DMS79 (cell line): ENCODE measurements around the gene GNAS-AS1.

Experiments
- DNase-seq: peaks from one replicate; lab custom pipeline; 2025; lab: John Stamatoyannopoulos, UW

The GNAS-AS1 gene

DNA sequence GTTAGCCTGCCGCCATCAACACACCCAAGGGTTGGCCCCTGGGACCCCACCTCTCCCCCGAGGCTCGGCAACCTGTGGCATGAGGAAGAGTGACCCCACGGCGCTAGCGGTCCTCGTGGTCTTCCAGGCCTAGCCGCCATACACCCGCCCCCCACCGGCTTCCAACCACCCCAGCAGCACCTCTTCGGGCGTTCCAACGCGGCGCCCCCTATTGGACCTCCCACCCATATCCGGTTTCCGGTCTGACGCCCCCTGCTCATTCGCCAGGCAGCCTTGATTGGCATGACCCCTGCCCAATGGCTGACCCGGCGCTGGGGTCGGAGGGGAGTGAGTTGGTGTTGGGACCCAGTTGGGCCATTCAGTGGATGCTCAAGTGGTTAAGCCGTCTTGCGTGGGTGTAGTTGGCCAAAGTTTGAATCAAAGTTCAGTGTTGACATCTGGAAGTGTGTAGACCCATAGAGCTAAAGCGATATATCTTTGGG, at the start of gene GNAS-AS1:
GNAS-AS1 (minus strand) TSS at position 210 of the 482 bp plus-strand sequence.
- no peak for DNase-seq

DNA sequence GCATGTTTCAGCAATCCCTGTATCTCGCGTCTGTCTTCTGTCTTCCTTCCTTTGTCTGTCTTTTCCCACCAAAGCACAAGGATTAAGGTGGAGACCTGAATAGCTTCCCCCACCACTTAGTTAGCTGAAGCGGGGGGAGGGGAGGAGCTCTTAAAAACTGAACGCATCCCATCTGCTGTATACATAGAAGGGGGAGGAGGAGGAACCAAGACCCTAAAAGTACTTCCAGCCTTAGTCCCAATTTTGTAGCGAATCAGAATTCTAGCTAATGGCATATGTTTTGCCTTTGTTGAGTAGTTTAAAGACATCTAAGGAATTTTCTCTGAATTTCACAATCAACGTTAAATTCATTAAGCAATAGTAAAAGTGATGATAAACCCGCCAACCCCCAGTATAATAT, 49.7 kb upstream of the GNAS-AS1 start:
- DNase-seq: no peak

DNA sequence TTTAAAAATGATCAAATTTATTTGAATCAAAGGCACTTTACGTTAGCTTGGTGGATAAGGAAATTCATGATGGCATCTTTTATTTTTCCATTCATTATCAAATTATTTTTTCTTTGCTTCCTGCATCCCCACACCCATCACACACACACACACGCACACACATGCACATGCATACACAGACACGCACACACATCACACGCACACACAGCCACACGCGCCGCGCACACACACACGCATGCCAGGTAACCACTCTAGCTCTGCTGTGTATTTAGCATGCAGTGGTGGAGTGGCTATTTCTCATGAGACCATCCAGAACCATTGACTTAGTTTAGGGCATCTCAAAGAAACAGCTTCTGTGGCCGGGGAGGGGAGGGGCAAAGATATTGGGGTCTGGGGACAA, 48.8 kb upstream of the GNAS-AS1 start:
- no peak for DNase-seq

DNA sequence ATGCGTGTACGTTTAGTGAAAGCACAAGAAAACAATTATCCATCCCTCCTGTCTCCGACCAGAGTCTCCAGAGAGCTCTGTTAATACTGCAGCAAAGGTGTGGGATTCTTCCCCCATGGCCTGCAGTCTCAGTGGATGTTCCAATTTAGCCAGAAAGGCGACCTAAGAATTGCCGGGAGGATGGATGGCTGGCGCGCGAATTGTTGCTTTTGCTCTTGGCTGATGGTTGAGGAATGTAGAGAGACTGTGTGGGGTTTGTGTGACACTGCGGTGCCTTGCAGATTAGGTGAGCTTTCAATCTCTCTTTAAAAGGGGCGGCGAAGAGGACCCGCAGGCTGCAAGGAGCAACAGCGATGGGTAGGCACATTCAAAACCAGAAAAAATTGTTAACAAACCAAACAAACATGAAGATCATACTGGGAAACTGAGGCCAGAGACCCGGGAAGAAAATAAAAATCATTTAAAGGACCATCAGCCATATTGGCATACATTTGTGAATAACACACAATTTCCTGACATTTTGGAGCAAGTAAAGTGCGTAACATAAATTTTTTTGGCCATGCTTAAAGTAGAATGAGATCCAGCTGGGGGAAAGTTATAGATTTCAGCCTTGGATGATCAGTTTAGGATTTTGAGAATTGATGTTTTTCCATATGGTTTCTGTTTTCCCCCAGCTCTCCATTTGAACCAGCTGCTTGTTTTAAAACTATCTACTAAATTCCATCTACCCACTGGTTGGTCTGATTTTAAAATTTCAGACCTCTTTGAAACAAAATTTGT, 48.1 kb upstream of the GNAS-AS1 start:
- DNase-seq: no peak

DNA sequence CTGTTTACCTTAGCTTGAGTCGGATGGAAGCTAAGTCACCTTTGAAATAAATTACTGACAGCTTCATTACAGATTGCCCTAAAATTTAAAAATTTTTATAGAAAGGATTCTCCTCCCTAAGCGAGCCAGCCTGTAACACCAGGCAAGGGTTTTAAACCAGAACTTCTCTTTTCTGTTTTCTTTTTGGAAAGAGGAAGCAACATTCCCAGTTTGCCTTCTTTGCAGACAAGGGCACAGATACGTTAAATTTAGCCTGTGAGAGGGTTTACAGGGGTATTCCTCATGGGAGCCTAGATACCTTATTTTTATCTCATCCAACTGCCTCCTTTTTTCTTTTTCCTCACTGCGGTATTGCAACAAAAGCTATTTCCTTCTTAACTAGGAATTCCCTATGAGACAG, 46.8 kb upstream of the GNAS-AS1 start:
- no peak for DNase-seq

DNA sequence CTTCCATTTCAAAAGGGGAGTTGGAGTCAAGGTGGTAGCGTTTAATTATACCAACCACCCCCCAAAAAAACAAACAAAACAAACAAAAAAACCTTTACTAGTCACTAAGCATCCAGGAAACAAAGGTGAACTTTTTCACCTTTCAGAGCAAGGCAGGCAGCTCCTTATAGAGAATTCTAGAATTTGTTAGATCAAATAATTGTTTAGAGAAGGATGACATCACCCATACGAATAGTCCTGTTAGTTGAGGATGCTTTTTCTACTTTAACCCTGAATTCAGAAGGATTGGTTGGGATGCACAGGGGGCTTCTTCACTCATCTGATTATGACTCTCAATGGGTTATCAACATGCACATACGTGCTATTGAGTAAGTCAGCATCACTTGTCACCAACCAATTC, 46.1 kb upstream of the GNAS-AS1 start:
- DNase-seq: no peak

DNA sequence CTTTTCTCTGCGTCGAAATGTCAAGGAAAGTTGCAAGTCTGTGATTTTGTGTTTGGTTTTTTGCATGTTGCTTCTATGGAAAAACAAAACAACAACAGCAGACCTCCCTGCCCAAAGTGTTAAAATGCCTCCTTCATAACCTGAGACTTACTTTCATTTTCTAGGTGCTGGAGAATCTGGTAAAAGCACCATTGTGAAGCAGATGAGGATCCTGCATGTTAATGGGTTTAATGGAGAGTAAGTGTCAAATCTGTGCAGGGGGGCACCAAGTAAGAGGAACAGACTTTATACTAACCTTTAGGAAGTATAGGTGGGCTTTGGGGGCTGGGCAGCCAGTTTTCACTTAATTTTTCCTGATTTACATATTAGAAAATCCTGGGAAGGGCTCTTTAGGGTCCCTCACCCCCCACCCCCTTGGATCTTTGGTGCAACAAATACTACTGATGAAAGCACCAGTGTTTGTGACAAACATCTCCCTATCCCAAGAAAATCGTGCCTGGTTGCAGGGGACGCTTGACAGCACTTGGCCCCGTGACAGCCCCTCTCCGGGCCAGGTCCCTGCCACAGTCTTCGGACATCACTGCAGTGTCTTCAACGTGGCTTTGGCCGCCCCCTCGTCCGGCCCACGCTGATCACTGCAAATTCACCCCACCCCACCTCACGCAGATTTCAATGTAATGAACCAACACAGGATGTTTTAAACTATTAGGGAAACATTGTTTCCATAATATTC, 44.9 kb upstream of the GNAS-AS1 start:
- no peak for DNase-seq

DNA sequence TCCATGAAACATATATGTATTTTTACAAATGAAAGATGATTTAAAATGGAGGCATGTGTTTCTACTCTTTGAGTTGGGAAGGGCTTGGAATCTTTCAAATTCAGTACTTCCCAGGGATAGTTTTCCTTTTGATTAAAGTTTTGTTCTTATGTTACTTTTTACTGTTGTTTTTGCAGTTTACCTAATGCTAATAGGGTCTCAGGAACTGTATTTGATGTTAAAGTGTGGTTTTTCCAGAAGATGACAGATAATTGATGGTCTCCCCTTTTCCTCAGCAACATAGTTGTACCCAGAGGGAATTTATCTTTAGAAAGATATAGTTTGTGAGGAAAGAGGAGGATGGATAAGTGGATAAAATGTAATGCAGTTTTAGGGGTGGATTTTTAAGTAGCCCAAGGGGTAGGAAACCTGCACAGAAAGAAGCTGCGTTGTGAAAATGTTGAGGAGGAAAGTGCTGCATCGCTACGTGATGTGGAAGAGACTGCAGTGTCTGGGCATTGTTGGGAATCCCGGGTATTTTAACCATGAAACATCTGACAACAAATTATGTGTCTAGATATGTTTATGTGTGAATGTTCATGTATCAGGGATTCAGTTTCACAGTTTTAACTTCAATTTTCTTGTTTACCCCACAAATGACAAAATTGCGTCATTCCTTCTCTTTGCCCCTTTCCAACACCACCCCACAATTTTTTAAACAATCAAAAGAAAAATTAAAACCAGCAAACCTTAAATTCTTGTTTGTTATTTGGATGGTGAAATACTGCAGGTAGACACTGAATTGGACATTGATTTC, 44.1 kb upstream of the GNAS-AS1 start:
- DNase-seq: no peak

DNA sequence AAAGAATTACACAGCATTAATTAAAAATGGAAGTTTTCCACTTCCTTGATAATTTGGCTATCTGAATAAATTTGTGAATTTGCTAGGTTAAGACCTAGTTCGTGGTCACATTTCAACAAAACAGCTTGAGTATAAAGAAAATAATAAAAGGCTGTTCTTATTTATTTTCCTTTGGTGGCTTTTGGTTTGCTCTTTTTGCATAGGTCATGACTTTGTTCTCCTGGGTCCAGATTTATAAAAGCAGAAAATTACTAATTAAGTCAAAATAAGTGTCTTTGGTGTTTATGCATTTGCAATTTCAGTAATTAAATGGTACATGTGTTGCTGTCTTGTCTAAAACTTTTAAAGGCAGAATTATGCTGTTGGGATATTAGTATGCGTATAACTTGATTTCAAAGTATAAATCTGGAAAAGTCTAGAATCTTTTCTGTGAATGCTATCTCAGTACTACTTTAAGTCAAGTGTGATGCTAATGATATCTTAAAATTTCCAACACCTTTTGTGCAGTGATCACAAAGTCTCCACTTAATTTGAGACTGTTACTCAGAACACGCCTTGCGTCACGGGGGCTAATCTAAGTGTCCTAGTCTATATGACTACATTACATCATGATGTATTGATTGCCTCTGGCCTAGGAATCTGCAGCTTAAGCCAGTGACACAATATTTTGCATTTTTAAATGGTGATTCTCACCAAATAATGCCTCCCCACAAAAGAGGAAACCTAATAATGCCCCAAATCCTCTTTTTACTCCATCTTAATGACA, 42.8 kb upstream of the GNAS-AS1 start:
- no peak for DNase-seq

DNA sequence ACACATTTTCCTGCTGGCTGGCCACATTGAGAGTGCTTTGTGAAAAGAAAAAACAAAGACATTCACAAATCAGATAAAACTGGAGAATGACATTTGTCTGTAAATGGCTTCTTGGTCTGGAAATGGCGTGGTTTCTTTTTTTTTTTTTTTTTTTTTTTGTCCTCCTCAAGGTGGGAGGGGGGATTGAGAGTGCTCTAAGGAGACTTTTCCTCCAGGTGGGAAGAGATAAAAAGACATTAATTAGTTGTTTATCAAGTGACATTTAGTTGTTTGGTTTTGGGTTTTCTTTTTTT, 42.2 kb upstream of the GNAS-AS1 start:
- DNase-seq: no peak

DNA sequence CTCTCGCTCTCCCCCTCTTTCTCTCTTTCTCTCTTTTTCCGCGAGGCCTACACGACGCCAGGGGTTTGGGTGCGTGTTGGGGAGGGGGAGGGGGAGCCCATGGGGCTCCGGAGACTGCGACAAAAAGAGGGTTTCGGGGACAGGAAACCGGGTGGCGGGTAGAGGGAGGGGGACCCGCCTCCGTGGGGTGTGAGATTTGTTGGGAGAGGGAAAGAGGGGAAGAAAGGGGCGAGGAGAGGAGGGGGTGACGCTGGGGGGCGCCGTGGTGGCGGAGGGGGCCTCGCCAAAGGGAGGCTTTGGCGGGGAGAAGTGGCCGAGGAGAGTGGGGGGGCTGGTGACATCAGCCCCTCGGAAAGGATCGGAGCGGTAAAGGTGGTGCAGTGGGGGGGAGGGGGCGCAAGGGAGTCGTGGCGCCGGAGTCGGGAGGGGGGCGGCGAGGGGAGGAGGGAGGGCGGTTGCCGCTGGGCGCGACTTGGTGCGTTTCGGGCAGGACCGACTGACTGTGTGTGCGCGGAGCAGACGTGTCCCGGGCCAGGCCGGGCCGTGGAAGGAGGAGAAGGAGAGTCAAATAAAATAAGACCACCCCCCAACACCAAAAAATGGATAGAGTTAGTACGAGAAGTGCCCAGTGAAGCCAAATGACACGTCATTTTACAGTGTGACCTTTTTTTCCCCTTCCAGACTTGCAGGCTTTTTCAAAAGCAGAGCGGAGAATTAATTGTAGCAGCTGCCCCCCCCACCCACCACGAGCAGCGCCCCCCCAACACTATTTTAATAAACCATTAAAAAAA, 41.6 kb upstream of the GNAS-AS1 start:
- peak; percentile 51 for DNase-seq

DNA sequence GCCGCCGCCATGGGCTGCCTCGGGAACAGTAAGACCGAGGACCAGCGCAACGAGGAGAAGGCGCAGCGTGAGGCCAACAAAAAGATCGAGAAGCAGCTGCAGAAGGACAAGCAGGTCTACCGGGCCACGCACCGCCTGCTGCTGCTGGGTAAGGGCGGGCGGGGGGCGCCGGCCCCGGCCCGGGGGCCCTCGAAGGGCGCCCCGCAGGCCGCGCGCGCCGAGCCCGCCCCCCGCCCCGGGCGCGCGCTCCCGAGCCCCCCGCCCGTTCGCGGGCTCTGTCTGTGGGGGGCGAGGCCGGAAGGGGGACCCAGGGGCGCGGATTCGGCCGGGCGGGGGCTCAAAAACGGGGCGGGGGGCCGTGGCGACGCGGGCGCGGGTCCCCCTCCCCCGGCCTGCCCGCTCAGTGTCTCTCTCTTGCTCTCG, 41.0 kb upstream of the GNAS-AS1 start:
- DNase-seq: no peak

DNA sequence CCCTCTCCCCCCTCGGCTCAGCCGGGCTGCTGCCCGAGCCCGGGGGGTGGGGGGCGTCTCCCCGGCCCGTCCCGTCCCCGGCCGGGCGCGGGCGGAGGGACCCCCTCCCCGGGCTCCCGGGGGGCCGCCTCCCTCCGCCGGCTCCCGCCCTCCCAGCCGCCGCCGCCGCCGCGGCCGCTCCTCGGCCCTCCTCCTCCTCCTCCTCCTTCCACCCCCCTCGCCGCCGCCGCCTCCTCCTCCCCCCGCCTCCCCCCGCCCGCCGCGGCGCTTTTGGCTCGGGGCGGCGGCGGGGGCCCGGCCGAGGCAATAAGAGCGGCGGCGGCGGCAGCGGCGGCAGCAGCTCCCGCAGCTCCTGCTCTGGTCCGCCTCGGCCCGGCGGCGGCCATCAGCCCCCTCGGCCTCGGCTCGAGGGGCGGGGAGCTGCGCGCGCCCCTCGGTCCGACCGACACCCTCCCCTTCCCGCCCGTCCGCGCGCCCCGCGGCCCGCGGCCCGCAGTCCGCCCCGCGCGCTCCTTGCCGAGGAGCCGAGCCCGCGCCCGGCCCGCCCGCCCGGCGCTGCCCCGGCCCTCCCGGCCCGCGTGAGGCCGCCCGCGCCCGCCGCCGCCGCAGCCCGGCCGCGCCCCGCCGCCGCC, 40.5 kb upstream of the GNAS-AS1 start:
- DNase-seq: peak; percentile 56

DNA sequence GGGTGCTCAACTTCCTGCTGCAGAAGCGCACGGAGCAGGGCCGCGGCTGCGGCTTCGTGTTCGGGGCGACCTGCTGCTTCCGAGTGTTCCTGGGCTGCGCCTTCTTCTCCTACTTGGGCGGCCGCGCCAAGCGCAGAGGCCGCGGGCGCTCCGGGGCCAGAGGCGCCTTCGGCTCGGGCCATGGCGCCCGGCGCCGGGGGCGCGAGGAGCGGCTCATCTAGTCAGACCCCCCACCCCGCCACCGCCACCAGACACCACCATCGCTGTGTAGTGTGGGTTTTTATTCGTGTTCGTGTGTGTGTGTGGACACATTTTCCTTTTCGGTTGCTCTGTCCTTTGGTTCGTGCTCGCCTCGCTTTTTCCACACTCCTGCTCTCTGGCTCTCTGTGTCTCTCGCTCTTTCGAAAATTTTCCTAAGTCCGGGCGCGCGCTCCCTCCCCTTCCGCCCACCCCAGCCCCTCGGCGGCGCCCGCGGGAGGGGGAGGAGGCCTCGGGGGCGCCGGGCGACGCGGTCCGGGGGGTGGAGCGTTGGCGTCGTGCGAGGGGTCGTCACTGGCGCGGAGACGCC, 39.9 kb upstream of the GNAS-AS1 start:
- peak; percentile 56 for DNase-seq

DNA sequence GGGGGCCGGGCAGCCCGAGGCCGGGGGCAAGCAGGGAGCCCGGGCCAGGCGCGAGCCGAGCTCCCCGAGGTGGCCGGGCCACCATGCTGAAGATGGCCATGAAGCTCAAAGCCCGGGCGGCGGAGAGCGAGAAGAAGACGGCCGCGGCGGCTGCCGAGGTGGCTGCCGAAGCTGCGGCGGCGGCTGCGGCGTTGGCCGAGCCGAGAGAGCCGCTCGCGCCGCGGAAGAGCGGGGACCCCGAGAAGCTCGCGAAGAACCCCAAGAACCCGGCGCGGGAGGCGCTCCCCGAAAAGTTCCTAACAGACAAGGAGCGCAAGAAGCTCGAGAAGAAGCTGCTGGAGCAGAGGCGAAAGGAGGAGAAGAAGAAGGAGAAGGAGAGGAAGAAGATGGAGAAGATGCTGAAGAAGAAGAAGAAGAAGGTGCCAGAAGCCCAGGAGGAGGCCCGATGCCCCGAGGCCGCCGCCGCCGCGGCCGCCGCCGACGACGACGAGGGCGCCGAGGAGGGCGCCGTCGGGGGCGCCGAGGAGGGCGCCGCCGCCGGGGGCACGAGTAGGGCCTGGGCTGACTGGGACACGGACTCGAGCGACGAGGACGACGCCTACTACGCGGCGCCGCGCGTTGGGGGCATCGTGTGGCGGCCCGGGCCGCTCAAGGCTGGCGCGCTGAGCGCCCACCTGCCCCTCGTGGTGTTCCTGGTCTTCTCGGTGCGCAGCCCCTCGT, 39.3 kb upstream of the GNAS-AS1 start:
- DNase-seq: no peak

DNA sequence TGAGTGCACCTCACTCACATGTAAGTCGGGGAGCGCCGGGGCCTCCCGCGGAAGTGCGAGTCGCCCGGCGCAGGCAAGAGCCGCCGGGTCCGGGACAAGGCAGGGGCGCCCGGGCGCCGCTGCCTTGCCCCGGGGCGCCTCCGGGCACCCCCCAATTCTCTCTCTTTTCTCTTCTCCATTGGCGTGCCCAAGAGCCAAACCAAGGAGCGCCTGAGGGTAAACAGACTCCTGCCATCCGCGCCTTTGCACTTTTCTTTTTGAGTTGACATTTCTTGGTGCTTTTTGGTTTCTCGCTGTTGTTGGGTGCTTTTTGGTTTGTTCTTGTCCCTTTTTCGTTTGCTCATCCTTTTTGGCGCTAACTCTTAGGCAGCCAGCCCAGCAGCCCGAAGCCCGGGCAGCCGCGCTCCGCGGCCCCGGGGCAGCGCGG, 38.6 kb upstream of the GNAS-AS1 start:
- DNase-seq: no peak

DNA sequence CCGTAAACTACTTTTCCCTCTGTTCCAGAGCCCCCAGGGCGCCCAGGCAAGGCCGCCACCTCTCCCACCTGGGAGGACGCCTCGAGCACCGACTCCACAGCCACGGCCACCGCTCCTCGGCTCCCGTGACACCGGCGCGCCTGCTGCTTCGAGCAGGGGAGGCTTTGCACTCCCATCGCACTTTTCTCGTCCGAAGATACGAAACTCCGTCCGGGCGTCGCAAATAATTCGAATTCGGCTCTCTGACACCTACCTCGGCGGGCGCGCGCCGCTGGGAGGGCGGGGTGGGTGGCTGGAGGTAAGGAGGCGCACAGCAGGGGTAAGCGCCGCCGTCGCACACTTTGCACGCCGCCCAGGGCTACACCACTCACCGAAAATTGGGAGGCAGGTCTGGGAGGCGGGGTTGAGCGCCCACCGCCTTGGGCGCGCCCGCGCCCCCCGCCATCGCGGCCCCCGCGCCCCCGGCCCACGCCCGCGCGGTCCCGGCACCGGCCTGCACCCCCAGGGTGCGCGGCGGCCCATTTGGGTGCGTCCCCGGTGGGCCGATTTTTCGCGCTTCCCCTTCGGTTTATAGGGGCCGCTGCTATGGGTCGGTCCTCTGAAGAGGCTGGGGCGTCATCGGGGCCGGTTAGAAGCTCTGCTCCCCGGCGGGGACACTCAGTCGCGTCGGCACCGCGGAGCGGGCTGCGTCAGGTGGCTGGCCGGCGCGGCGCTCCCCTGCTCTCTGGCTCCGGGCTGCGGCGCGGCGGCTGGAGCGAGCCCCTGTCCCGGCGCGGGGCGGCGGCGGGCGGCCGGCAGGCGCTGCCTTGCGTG, 38.0 kb upstream of the GNAS-AS1 start:
- peak; percentile 13 for DNase-seq

DNA sequence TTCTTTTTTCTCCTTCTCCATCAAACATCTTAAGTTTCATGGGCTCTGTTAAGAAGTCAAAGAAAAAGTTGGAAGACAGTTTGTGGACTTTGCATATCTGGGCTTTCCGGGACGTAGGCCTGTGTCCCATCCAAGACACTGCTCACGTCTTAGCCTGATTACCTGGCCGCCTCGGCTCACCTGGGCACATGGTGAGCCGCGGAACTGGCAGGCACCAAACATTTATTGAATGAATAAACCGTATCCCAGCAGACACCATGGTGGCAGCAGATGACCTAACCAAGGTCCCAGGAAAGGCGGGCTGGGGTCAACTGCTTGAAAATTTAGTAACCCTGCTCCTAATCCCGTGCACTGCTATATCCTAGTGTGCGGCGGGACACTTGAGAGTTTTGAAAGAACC, 37.4 kb upstream of the GNAS-AS1 start:
- no peak for DNase-seq

DNA sequence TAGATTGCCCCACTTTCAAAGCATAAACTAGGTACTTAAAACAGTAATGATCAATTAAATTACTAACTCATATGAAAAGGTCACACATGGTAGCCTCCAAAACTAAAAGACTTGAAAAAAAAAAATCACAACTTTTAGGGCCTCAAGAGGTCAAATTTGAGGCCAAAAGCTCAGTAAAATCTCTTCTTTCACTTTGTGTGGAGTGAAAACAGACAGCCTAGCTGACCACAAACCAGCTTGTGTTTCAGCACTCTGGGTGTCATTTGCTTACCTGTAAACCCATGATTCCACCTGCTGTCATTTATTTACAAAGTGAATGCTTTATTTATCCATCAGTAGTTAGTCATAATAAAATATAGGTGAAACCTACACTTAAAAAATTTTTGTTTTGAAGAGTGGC, 35.8 kb upstream of the GNAS-AS1 start:
- DNase-seq: no peak
